Natural killer cell treated with Interleukin-12 subunit alpha and Interleukin-12 subunit beta and Interleukin-15 and Interleukin-18, amount 100 ng/mL, for 72 hours (primary cell): ENCODE measurements around the gene USP40. TPM values are rescaled to one million over a fixed set of nuclear protein-coding genes. Genes with fewer than 3 reads are reported as not detected.
A peak's percentile ranks its signal among the peaks of the same experiment; 100 is the strongest.

ENCODE experiments used
- ATAC-seq, 2 donors: fragments of 150-1000 bp; cut with Tn5 transposase in 1 of 2; sonication (Bioruptor Pico), chemical (Tn5 transposase) in 1 of 2; 2 replicates each; pipeline ENCODE4 v1.10.0; 2021
- DNase-seq: peaks from one replicate; pipeline ENCODE4 v3.0.0; 2022; ENCODE audit warnings: low spot score
- H3K27ac Mint-ChIP-seq, 2 donors: 1 replicate in 1 of 2; 2 replicates in 1 of 2; pipeline ENCODE4 v1.8.0; 2022; ENCODE audit warnings: mixed read lengths in 2 of 2, mild to moderate bottlenecking in 1 of 2, moderate library complexity in 1 of 2
- H3K27me3 Mint-ChIP-seq, 2 donors: 1 replicate in 1 of 2; 2 replicates in 1 of 2; pipeline ENCODE4 v1.8.0; 2022; ENCODE audit warnings: mixed read lengths in 2 of 2
- H3K36me3 Mint-ChIP-seq: one replicate; pipeline ENCODE4 v1.8.0; 2022; ENCODE audit warnings: mixed read lengths
- H3K4me1 Mint-ChIP-seq, 2 donors: 1 replicate in 1 of 2; 2 replicates in 1 of 2; pipeline ENCODE4 v1.8.0; 2022; ENCODE audit warnings: low read depth in 2 of 2, mixed read lengths in 2 of 2, mild to moderate bottlenecking in 1 of 2
- H3K4me3 Mint-ChIP-seq: one replicate; pipeline ENCODE4 v1.8.0; 2022; ENCODE audit warnings: mixed read lengths
- H3K9me3 Mint-ChIP-seq: 2 replicates; pipeline ENCODE4 v1.8.0; 2022; ENCODE audit warnings: mixed read lengths
- total RNA-seq, 2 donors: library from RNA; stranded (reverse); gene quantifications; one replicate each; pipeline ENCODE4 v1.2.3, GENCODE V29; 2022

The USP40 gene
- total RNA-seq, 2 donors from 2014 or later, result 20.6 to 23.3 TPM

DNA sequence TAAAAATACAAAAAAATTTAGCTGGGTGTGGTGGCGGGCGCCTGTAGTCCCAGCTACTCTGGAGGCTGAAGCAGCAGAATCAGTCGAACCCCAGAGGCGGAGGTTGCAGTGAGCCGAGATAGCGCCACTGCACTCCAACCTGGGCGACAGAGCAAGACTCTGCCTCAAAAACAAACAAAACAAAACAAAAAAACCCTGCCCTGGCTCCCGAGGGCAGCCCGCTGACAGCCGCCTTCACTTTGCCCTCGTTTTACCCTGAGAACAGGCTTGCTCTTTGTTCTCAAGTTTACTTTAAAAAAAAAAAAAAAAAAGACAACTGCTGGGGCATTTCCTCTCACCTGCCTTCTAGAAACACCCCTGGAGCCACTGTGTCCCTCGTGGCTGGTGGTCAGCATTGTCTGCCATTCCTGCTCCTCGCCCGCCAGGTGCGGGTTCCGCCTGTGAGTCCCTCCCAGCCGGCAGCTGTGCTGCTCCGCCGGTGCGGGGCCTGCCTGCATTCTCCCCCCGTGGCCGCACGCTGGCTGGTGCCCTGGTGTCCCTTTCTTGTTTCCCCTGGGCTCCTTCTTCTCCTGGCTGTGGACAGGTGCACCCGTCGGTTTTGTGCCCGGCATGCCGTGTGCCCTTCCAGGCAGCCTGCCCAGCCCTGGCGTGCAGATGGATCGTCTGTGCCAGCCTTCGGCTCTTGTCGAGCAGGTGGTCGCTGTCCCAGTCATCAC lies 105.7 kb downstream of the USP40 start:
- Mint-ChIP-seq H3K9me3 (no peaks in the 10 kb centered on the region), H3K36me3 (peaks cover 7% of the 10 kb centered on the region), H3K4me3 (no peak overlapping the region), H3K27ac (no peak overlapping the region), H3K4me1 (peaks cover 0 to 3% of the 10 kb centered on the region in 2 donors), H3K27me3 (no peaks in the 10 kb centered on the region)
- no peak for ATAC-seq
- DNase-seq, result no peak

GRCh38 chr2:233459426-233459825 lies 107.2 kb downstream of the USP40 start:
- Mint-ChIP-seq H3K36me3 (peaks cover 7% of the 10 kb centered on the region), H3K27ac (no peak overlapping the region), H3K27me3 (no peaks in the 10 kb centered on the region), H3K4me3 (no peak overlapping the region), H3K4me1 (peaks cover 0 to 3% of the 10 kb centered on the region in 2 donors), H3K9me3 (no peaks in the 10 kb centered on the region)
- DNase-seq (no peak), ATAC-seq (no peak)

GRCh38 chr2:233458826-233459225 lies 107.8 kb downstream of the USP40 start:
- Mint-ChIP-seq H3K4me1 (peaks cover 0 to 3% of the 10 kb centered on the region in 2 donors), H3K4me3 (no peak overlapping the region), H3K27me3 (no peaks in the 10 kb centered on the region), H3K36me3 (peaks cover 7% of the 10 kb centered on the region), H3K9me3 (no peaks in the 10 kb centered on the region), H3K27ac (no peak overlapping the region)
- DNase-seq (no peak), ATAC-seq (no peak)

- Mint-ChIP-seq H3K36me3 (no peaks in the 10 kb centered on the region), H3K27ac (no peak overlapping the region), H3K4me1 (no peaks in the 10 kb centered on the region), H3K9me3 (no peaks in the 10 kb centered on the region), H3K4me3 (no peak overlapping the region), H3K27me3 (no peaks in the 10 kb centered on the region)
- peak; percentile 56 for DNase-seq
- no peak for ATAC-seq
These were observed 108.5 kb downstream of the USP40 start for GRCh38 chr2:233458031-233458610.

DNA sequence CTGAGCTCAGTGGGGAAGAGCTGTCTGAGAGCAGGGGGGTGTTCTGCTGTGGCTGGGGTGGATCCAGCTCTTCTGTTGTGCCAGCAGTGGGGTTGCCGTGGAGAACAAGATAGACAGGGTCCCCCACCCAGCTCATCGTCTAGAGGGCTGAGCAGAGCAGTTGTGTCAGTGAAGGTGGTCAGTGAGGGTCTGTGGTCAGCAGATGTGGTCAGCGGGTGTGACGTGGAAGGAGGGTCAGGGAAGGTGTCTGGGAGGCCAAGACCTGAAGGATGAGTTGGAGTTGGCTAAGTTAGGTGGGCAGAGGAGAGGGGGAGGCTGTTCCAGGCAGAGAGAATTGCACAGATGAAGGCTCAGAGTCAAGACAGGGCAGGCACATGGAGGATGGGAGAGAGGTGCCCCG lies 109.2 kb downstream of the USP40 start:
- peak overlapping the region in 1 of 2 donors; percentile 34 for H3K27ac Mint-ChIP-seq

DNA sequence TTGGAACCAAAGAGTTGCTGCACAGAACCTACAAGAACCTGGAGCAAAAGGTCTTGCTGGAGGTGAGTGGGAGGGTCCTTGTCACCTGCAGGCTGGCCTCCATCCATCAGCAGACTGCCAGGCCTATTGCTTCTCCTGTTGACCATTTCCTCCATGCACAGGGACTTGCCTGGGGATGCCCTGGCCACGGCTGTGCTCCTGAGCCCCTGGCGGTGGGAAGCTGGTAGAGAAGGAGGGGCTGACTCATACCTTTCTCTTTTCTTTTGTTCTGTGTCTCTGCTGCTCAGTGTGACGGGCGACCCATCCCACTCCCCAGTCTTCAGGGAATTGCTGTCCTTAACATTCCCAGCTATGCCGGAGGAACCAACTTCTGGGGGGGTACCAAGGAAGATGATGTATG lies 109.6 kb downstream of the USP40 start:
- DNase-seq (peak; percentile 29), ATAC-seq (no peak)
- no peak overlapping the region for H3K4me3 Mint-ChIP-seq
- peak overlapping the region in 1 of 2 donors; percentile 34 for H3K27ac Mint-ChIP-seq
- no peaks in the 10 kb centered on the region for H3K27me3 Mint-ChIP-seq
- H3K9me3 Mint-ChIP-seq, result no peaks in the 10 kb centered on the region
- no peaks in the 10 kb centered on the region for H3K4me1 Mint-ChIP-seq
- H3K36me3 Mint-ChIP-seq, result no peaks in the 10 kb centered on the region

More for the DNA sequence above, 109.2 kb downstream of the USP40 start:
- Mint-ChIP-seq H3K9me3 (no peaks in the 10 kb centered on the region), H3K36me3 (no peaks in the 10 kb centered on the region), H3K4me1 (no peaks in the 10 kb centered on the region), H3K4me3 (no peak overlapping the region), H3K27me3 (no peaks in the 10 kb centered on the region)
- ATAC-seq (no peak), DNase-seq (peak; percentile 28)

DNA sequence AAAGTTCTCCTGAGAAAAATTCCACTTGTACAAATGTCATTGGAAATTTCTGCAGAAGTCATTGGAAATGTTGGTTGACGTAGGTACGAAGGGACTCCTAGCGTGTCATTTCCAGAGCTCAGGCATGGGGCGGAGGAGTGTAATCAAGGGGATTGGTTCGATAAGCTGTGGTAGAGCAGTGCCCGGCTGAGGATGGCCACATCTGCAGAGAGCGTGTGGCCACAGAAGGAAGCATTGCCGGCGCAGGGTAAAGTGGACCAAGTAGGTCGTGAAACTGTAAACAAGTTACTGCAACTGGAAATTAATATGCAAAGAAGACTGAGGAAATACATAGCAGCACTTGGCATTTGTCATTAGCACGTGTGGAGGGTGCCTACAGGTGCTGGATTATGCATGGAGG lies 110.5 kb downstream of the USP40 start:
- no peak for ATAC-seq
- DNase-seq, result peak; percentile 22
- Mint-ChIP-seq H3K4me1 (no peaks in the 10 kb centered on the region), H3K27me3 (no peaks in the 10 kb centered on the region), H3K36me3 (no peaks in the 10 kb centered on the region), H3K27ac (no peak overlapping the region), H3K4me3 (no peak overlapping the region), H3K9me3 (no peaks in the 10 kb centered on the region)

GRCh38 chr2:233455491-233455890 lies 111.1 kb downstream of the USP40 start:
- no peak overlapping the region for H3K27ac Mint-ChIP-seq
- H3K36me3 Mint-ChIP-seq, result no peaks in the 10 kb centered on the region

GRCh38 chr2:233455006-233455405 lies 111.6 kb downstream of the USP40 start:
- H3K27me3 Mint-ChIP-seq, result no peaks in the 10 kb centered on the region
- peak; percentile 22 for DNase-seq
- H3K36me3 Mint-ChIP-seq, result no peaks in the 10 kb centered on the region
- ATAC-seq, result no peak
- H3K9me3 Mint-ChIP-seq, result no peaks in the 10 kb centered on the region
- H3K4me3 Mint-ChIP-seq, result no peak overlapping the region
- H3K27ac Mint-ChIP-seq, result no peak overlapping the region
- no peaks in the 10 kb centered on the region for H3K4me1 Mint-ChIP-seq

More at GRCh38 chr2:233455491-233455890, 111.1 kb downstream of the USP40 start:
- Mint-ChIP-seq H3K4me1 (no peaks in the 10 kb centered on the region), H3K27me3 (no peaks in the 10 kb centered on the region), H3K4me3 (no peak overlapping the region), H3K9me3 (no peaks in the 10 kb centered on the region)
- ATAC-seq, result no peak
- peak; percentile 31 for DNase-seq

- DNase-seq, result no peak
- Mint-ChIP-seq H3K27me3 (no peaks in the 10 kb centered on the region), H3K27ac (no peak overlapping the region), H3K36me3 (no peaks in the 10 kb centered on the region), H3K9me3 (no peaks in the 10 kb centered on the region), H3K4me3 (no peak overlapping the region), H3K4me1 (no peaks in the 10 kb centered on the region)
- ATAC-seq, result no peak
These were observed 112.7 kb downstream of the USP40 start for GRCh38 chr2:233453916-233454315.

- Mint-ChIP-seq H3K27me3 (no peaks in the 10 kb centered on the region), H3K4me3 (no peak overlapping the region), H3K4me1 (peaks cover 0 to under 1% of the 10 kb centered on the region in 2 donors), H3K9me3 (no peaks in the 10 kb centered on the region), H3K27ac (no peak overlapping the region), H3K36me3 (peaks cover 2% of the 10 kb centered on the region)
- ATAC-seq, result no peak
- peak; percentile 28 for DNase-seq
These were observed 113.3 kb downstream of the USP40 start for GRCh38 chr2:233453111-233453915.

DNA sequence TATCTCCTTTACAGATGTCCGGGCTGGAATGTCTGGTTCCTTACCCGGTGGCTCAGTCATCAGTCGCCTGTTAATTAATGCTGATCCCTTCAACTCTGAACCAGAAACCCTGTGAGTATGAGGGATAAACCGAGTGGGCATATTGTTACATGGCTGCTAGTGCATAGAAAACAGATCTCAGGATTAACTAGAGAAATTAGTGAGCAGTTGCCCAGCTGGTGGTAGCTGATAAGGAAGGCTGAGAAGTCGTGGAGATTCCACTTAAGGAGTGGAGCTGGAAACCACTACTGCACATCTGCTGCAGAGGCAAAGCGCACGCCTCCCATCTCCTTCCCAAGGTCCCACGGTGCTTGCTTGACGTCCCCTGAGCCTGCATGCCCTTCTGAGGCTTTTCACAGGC lies 114.6 kb downstream of the USP40 start:
- Mint-ChIP-seq H3K36me3 (peaks cover 5% of the 10 kb centered on the region), H3K27me3 (no peaks in the 10 kb centered on the region), H3K9me3 (no peaks in the 10 kb centered on the region), H3K4me1 (peaks cover 0 to 3% of the 10 kb centered on the region in 2 donors), H3K27ac (no peak overlapping the region), H3K4me3 (no peak overlapping the region)
- DNase-seq (peak; percentile 8), ATAC-seq (no peak)

GRCh38 chr2:233450864-233451575 lies 115.6 kb downstream of the USP40 start:
- Mint-ChIP-seq H3K4me1 (peaks cover 0 to 3% of the 10 kb centered on the region in 2 donors), H3K4me3 (no peak overlapping the region)

More at GRCh38 chr2:233450864-233451575, 115.6 kb downstream of the USP40 start:
- Mint-ChIP-seq H3K27ac (no peak overlapping the region), H3K36me3 (peaks cover 5% of the 10 kb centered on the region), H3K9me3 (no peaks in the 10 kb centered on the region), H3K27me3 (no peaks in the 10 kb centered on the region)
- DNase-seq (no peak), ATAC-seq (no peak)
